KG1 (cell line): Measurements from ENCODE around the gene UTY.
A peak's percentile ranks its signal among the peaks of the same experiment; 100 is the strongest.

ENCODE experiments used
- DNase-seq: peaks from one replicate; lab custom pipeline; 2025; lab: John Stamatoyannopoulos, UW

Gene UTY

DNA sequence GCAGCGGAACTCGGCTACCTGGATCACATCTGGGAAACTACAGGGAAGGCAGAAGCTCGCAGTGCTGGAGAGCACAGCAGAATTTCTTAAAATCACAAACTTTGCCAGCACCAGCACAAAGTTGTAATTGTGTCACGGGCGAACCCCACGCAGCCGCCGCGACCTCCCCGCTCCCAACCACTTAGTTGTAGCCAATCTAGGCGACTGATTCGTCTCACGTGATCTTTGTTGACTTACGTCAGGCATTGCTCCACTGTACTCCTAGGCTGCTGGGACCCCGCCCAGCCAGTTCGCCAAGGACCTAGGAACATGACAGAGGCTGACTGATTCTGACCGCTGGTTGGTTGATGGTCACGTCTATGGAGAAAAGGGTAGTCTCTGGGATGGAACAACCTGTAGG is at the start of gene UTY:
TSS of gene UTY (minus strand) at position 206 of the 400 bp plus-strand sequence. CDS start 368 bp downstream, outside the sequence.
- DNase-seq, result peak; percentile 46

DNA sequence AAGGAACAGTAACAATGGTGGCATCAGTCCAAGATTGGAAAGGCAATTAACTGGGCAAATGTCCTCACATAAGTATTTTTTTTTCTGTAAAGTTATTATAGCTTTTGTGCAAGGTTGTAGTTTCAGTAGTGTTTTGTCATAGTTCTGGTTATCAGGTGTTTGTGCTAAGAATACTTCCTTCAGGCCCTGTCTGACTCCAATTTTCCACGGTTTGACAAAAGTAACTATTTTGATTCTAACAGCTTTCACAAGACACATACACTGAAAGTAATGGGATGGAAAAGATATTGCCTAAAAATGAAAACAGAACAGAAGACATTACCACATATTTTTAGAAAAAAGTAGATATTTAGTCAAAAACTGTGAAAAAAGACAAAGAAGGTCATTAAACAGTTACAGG is 40.6 kb upstream of the UTY start:
- no peak for DNase-seq

DNA sequence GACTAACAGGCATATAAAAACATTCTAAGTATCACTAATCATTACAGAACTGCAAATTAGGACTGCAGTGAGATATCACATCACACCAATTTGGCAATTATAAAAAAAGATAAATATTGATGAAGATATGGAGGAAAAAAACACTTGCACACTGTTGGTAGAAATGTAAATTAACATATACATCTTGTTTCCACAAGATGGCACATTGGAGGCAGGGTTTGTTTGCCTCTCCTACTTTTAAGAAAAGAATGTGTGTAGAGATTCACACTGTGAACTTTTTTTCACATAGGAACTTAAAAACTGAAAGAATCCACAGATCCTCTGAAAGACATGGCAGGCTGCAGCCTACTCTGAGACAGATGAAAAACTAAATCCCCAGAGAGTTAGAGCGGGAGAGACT is 21.4 kb upstream of the UTY start:
- DNase-seq, result no peak

DNA sequence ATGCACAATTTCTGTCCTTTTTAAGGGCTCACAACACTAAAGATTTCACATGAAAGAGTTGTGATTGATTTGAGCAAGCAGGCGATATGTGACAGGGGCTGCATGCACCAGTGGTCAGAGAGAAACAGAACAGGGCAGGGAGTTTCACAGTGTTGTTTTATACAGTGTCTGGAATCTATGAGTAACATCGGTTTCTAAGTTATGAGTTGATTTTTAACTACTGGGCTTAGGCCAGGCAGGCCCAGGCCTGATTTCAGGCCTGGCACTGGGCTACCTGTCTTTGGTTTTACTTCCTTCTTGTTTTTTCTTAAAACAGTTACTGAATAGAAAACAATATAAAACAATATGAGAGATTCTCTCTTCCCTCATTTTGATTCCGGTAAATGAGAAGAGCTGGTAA is 13.9 kb upstream of the UTY start:
- no peak for DNase-seq

DNA sequence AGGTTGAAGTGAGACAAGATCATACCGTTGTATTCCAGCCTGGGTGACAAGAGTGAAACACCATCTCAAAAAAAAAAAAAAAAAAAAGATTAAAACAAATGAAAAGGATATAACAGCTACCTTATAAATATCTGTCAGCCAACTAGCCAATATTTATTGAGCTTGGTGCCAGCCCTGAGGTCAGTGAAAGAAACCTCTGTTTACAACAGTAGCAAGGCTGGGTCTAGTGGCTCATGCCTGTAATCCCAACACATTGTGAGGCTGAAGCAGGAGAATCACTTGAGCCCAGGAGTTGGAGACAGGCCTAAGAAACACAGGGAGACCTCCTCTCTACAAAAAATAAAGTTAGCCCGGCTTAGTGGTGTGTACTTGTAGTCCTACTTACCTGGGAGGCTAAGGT is 12.6 kb upstream of the UTY start:
- DNase-seq, result no peak

DNA sequence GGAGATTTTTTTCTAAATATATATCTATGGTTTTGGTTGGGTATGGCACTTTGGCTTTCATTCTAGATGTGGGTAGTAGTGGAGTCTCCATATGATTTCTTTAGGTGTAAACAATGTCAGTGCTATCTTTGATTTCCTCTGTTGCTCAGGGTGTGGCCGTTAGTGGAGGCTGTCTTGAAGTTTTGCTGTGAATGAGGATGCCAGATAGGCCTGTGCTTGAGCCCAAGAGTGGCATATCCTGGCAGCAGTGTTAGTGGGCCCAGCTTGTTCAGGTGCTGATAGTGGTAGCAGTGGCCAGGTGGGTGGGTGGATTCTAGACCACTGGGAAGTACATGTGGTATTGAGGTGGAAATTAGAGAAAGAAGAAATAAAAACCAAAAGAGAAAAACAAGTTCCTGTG is 8.9 kb upstream of the UTY start:
- DNase-seq, result no peak

DNA sequence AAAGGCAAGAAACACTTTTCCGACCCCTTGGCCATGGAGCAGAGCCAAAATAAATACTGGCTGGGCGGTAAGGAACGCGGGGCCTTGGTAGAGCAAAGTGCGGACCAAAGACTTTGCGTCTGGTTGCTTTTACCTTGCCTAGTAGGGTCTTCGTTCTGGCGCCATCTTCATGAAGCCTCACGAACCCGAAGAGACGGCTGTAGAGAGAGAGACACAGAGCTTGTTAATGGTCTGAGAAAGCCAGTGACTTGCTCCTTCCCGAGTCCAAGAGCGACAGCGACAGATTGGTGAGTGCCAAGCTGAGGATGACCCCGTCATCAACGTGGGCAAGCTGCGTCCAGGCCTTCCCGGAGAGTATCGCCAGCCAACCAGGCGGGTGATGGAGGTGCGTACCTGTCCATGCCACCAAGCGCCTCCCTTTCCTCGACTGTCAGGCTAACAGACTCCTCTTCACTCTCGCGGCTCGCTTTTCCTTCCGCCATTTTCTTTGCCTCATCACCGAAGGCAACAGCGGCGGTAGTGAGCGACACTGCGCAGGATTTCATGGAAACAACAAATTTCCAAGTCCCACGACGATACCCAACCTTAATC is 617 bp downstream of the UTY start:
- peak; percentile 23 for DNase-seq

DNA sequence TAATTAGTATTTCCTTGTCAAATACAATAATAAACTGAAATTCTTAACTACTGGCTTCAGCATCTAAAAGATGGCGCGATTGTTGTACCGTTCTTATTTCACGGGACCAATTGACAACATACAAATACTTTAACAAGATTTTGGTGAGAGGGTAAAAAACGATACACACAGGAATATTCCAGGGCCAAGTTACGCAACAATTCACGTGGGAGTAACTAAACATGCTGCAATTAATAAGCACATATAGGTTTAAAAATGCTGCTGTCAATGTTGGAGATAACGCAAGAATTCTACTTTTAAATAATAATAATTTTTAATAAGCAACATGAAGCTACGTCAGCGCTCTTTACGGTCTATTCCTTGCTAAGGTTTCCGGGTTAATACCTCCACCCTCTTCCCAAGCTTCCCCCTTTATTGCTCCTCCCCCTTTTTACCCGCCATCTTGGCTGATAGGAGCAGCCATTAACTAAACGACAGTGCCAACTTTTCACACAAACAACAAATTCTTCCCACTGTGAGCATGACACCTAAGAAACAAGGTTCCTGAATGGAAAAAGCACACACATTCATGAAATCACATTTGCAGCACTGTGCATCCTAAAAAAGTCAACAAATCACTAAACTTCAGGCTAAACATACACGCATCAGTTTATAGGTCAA is 1.6 kb downstream of the UTY start:
- peak; percentile 31 for DNase-seq

DNA sequence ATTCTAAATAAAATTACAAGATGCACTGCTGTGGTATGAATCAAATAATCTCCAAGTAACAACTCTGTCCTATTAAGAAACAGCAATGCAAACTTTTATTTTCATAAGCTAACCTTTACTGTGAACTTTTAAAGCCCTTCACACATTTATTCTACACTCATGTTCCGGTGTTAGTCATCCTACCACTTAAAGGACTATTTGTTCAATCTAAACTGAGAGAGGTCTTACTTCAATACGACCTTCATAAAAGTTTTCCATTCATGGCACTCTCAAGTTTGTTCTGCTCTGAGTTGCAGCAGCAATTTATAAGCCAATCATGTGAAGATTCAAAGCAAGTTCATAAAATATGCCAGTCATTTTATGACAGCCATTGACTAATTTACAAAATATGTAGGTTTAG is 4.8 kb downstream of the UTY start:
- no peak for DNase-seq

DNA sequence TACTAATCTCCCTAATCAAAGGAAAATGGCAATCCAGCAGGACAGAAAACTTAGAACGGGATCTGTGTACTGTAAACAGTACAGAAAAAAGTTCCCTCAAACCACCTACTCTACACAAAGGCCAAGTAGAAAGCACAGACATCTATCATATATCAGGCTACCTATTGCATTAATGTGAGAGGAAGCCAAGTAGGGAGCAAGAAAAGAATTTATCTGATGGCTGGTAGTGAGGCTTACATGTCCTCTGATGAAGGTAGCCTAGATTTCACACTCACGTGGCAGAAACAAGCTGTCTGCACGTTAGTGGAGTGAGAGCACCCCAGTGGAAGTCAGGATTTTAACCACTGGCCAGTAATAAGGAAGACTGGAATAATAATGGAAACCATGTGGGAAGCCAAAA is 28.3 kb downstream of the UTY start:
- no peak for DNase-seq

DNA sequence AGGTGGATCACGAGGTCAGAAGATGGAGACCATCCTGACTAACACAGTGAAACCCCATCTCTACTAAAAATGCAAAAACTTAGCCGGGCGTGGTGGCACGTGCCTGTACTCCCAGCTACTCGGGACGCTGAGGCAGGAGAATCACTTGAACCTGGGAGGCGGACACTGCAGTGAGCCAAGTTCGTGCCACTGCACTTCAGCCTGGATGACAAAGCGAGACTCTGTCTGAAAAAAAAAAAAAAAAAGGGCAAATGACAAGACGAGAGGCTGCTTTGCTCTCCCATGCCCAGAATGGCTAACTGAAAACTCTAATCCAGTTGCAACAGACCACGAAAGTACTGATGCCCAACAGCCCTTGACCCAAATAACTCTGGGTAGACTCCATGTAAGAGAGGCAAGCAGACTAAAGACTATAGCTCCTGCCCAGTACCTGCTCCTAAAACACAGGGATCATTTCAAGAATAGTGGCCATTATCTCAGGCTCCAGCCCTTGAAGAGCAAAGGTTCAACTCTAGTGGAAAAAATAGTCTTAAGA is 29.2 kb downstream of the UTY start:
- DNase-seq, result no peak

DNA sequence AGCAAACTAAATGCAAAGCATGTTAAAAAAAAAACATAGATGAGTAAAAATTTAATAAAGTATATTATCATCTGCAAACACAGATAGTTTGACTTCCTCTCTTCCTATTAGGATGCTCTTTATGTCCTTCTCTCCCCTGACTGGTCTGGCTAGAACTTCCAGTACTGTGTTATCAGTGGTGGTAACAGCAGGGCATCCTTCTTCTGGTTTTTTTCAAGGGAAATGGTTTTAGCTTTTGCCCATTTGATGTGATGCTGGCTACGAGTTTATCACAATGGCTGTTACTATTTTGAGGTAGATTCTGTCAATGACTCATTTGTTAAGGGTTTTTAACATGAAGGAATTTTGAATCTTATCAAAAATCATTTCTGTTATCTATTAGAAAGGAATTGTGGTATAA is 34.3 kb downstream of the UTY start:
- no peak for DNase-seq

DNA sequence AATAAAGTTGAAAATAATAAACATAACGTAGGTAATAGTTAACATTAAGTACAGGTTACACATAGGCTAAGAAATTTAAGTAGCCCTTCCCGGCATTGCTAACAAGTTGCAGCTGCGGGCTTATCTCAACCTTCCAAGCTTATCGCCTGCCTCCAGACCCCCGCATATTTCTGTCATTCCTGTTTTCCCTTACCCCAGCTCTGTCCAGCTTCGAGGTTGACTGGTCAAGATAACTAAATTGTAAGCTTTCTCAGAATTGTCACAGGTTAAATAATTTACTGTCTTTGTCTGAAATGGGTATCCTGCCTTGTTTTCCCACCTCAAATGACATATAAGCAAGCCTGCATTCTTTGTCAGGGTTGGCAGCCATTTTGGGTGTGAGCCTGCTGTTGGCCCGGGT is 36.7 kb downstream of the UTY start:
- no peak for DNase-seq

DNA sequence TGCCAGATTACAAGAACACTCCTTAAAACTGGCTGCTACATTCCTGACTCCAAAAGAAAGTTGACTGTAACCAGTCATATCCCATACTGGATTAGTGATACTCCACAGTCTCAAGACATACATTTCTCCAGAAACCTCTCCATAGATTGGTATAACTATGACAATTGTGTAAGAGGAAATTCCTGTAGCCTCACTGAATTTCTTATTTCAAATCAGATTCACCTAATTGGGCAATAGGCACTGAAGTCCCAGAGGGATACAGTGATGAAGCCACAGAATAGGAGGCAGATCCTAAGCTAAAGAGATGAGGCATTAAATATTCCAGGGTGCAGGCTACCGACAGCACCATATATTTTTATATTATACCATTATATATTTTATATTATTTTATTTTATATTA is 39.0 kb downstream of the UTY start:
- no peak for DNase-seq

DNA sequence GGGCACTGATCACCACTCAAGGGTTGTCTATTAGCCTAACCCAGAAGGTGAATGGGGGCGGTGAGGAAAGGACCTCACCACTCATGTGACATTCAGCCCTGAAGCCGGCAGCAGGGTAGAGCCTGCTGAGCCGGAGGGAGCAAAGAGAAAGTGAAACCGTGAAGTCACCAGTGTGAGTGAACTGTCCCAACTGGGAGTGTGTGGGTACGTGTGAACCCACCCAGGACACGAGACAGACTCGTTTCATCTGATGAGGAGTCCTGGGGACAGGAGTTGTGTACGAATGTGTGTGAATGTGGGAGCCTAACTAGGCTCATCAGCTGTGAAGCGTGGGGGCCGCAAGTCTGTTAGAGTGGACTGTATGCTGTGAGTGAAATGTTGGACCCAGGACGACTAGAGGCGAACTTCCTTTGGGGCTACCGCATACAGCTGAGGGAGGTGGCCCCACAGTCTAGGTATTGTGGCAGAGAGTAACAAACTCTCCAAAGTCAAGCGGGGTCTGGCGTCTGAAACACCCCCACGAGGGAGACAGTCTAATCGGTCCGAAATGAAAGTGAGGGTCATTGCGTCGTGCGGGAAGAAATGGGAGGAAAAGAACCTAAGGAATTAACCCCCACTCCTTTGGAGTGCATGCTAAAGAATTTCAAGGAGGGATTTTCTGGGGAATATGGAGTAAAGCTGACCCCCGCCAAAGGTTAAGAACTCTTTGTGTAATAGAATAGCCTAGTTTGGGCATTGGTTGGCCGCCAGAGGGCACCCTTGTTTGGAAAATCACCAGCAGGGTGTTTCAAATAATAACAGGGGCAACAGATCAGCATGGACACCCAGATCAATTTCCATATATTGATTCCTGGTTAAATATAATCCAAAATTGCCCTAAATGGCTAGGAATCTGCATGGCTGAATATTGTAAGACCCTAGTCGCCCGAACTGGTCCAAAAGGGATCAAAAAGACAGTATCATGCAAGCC is 43.6 kb downstream of the UTY start:
- no peak for DNase-seq

DNA sequence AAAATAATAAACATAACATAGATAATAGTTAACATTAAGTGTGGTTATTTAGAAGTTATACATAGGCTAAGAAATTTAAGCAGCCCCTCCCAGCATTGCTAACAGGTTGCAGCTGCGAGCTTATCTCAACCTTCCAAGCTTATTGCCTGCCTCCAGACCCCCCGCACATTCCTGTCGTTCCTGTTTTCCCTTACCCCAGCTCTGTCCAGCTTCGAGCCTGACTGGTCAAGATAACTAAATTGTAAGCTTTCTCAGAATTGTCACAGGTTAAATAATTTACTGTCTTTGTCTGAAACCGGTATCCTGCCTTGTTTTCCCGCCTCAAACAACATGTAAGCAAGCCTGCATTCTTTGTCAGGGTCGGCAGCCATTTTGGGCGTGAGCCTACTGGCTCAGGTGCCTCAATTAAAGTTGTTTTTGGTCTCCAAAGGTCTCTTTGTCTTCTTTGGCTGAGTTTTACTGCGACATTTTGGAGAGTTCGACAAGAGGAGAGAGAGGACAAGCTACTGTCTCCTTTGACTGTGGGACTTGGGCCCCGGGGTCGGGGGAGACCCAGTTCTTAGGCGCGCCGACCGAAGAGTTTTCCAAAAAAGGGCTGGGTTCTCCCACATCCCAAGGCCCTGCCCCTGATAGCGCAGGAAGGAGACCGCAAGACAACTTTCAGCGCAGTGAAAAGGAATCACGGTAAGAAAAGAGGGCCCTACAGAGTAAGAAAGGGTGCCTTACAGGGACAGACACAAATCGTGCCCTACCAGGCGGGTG is 44.4 kb downstream of the UTY start:
- no peak for DNase-seq

DNA sequence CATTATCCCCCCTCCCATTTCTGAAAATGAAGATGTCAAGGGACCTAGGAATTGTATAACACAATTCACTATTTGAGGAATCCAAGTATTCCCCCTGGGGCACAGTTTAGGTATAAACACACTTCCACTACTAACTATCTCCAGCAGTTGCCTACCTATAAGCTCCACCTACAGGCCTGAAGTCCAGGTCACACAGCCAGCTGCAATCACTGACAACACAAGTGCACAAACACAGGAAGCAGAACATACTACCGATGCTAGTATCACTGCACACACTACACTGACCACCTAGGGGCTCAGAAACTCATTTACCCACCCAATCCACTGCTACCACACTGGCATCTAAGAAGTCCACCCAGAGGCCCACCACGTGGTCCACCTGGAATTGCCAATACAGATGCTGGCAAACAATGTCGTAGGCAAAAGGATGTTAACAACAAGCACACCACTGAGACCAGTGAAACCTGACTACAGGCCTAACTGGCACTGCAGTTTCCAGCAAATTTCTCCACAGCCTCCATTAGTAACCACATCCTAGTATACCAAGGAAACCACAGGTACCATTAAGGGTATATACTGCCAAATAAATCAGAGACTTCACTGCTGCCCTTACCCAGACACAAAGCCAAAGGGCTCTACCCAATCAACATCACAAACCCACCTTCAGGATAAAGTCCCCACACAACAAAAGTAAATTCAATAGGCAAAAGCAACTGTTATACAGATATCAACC is 47.4 kb downstream of the UTY start:
- DNase-seq, result no peak

DNA sequence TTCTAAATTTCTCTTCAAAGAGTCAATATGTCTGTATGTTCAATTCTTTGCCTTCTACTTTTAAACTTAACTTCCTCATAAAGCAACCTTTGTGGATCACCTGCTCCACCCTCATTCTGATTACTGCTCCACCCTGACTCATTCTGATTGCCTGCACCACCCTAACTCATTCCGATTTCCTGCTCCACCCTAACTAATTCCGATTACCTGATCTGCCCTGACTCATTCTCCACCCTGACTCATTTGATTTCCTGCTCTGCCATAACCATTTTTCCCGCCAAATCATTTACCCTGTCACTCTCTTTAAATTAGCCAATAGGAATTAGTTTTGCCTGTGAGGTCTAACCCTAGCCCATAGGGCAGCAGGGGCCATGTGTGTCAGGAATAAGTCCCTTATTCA is 50.3 kb downstream of the UTY start:
- no peak for DNase-seq

DNA sequence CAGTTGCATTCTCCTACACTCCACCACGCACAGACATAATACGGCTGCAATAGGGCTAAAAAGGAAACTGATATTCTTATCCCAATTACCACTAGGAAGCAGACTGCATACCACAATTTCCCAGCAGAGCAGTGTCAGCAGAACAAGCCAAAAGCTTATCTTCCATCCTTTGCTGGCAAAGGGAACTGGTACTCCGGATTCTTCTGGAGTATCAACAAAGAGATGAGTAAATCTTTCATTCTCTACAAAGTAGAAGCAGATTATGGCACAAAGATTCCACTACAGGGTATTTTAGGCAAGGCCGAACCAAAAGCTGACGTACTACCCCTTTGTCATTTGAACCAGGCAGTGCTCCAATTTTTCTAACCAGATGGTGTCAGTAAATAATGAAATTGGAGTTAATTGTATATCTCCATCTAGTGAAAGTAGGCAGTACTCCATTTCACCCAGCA is 56.5 kb downstream of the UTY start:
- DNase-seq, result no peak

DNA sequence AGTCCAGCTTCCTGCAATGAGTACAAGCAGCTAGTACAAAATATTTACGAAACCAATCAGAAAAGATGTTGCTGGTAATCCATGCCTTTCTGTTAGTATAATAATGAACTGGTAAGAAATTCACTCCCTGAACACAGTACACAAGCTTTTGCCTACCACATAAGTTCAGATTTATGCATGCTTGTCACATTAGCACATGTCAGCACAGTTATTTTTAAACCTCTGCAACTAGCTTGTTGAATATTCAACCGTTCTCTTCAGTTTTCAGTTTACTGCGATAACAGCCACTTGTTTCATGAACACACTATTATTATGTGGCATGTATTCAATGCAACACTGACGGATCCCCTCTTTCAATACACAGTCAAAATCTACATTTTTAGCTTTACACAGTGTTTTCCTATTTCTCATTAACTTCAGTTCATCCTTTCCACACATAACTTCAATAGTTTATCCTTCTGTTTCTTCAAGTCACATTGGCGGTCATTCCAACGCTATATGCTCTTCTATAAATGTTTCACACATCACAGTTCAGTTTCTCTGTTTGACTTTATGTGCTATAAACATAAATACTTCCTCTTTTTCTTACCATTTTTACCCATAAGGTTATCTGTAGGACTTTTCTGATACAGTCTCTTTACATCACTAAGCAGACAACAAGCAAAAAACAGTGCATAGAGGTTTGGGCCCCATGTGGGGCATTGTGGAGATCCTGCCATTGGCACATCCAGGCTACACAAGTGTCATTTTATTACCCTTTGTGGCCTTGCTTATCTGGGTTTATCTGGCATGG is 62.8 kb downstream of the UTY start:
- DNase-seq, result no peak
